CD4-positive, alpha-beta T cell (primary cell): ENCODE measurements around the gene ANKRD44. TPM values are rescaled to one million over a fixed set of nuclear protein-coding genes. Genes with fewer than 3 reads are reported as not detected.

Experiments used
- ATAC-seq: fragments of 200-7000 bp; cut with Tn5 transposase; one replicate; pipeline ENCODE4 v1.10.0; 2022; ENCODE audit warnings: mild to moderate bottlenecking; ENCODE audit not compliant: poor library complexity
- CTCF ChIA-PET: fragments of 350-600 bp; sonication (Branson Sonifier 250); formaldehyde crosslinking; loops from one replicate; lab custom pipeline; 2021; ENCODE audit warnings: antibody characterized with exemption, inconsistent platforms; lab: Charles Lee
- POLR2A ChIA-PET: fragments of 350-600 bp; sonication (Branson Sonifier 250); formaldehyde crosslinking; loops from one replicate; lab custom pipeline; 2021; ENCODE audit warnings: antibody characterized with exemption, inconsistent platforms; lab: Charles Lee
- DNase-seq, 14 experiments: peaks; one replicate each; pipeline ENCODE4 v3.0.0-alpha.2; 2013 to 2020; ENCODE audit warnings: mixed read lengths in 2 of 14
- H3K27ac ChIP-seq, 2 donors: one replicate each; pipeline versions ENCODE4 v1.5.1 to v1.7.0; 2013; ENCODE audit warnings: low read length in 2 of 2, low read depth in 1 of 2, mild to moderate bottlenecking in 1 of 2
- H3K27me3 ChIP-seq, 2 experiments: 1 replicate in 1 of 2; 2 replicates in 1 of 2; pipeline versions ENCODE4 v1.6.1 to v1.7.0; 2013; ENCODE audit warnings: low read length in 2 of 2, control low read depth in 1 of 2, mild to moderate bottlenecking in 1 of 2, moderate library complexity in 1 of 2; ENCODE audit not compliant: insufficient read depth in 2 of 2, control insufficient read depth in 1 of 2
- H3K36me3 ChIP-seq: one replicate; pipeline ENCODE4 v1.6.1; 2013; ENCODE audit warnings: low read length, control low read depth; ENCODE audit not compliant: insufficient read depth
- H3K4me1 ChIP-seq: one replicate; pipeline ENCODE4 v1.6.1; 2013; ENCODE audit warnings: low read length, control low read depth; ENCODE audit not compliant: insufficient read depth
- H3K4me3 ChIP-seq: one replicate; pipeline ENCODE4 v1.5.1; 2013; ENCODE audit warnings: mild to moderate bottlenecking, low read length, moderate library complexity
- H3K9me3 ChIP-seq, 2 experiments: 1 replicate in 1 of 2; 2 replicates in 1 of 2; pipeline versions ENCODE4 v1.6.1 to v1.7.0; 2013; ENCODE audit warnings: low read length in 2 of 2, mild to moderate bottlenecking in 2 of 2, control low read depth in 1 of 2, moderate library complexity in 1 of 2; ENCODE audit not compliant: control insufficient read depth in 1 of 2, insufficient read depth in 1 of 2
- H3K27ac Mint-ChIP-seq: one replicate; pipeline ENCODE4 v1.8.0; 2020; ENCODE audit warnings: mixed read lengths
- H3K27me3 Mint-ChIP-seq: one replicate; pipeline ENCODE4 v1.8.0; 2021; ENCODE audit warnings: mixed read lengths
- H3K36me3 Mint-ChIP-seq: one replicate; pipeline ENCODE4 v1.8.0; 2021; ENCODE audit warnings: low read depth, mixed read lengths
- H3K4me1 Mint-ChIP-seq: one replicate; pipeline ENCODE4 v1.8.0; 2021; ENCODE audit warnings: low read depth, mixed read lengths
- H3K4me3 Mint-ChIP-seq: one replicate; pipeline ENCODE4 v1.8.0; 2020; ENCODE audit warnings: mild to moderate bottlenecking, mixed read lengths
- H3K9me3 Mint-ChIP-seq: one replicate; pipeline ENCODE4 v1.8.0; 2020; ENCODE audit warnings: mixed read lengths
- intact Hi-C, 2 experiments: fragments of 100-400 bp; cut with DNase I in 1 of 2; cut with micrococcal nuclease in 1 of 2; formaldehyde crosslinking; loops; one replicate each; pipeline versions ENCODE4 v1.15.1 to v1.9.0; 2023 to 2025; cut with DNase I, micrococcal nuclease
- total RNA-seq, 174 experiments: library from RNA in 2 of 174; stranded (reverse) in 2 of 174; gene quantifications; one replicate each; pipeline ENCODE4 v1.2.3 and lab custom pipeline; 2021 to 2026
- TF ChIP-seq, protein P1 (sequence below): fragments of 200-600 bp; IDR thresholded peaks from one replicate; pipeline ENCODE4 v1.8.0; 2022; ENCODE audit warnings: antibody characterized with exemption, mild to moderate bottlenecking

The ANKRD44 gene
- total RNA-seq, 2 experiments from 2014 or later, result 170 to 186 TPM

DNA sequence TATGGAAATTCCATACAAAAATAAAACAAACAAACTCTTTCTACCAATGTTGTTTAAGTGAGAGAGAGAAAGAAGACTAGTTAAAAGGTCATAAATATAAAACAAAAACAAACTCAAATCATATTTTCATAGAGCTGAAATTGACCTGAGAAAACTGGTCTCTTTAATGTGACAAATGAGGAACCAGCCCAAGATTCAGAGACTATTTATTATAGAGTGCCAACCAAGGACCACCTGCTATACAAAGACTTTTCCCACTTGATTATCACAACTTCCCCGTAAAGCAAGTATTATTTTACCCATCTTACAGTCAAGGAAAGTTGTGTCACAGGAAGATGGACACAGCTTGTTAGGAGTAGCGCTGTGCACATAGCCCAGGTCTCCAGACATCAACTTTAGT lies 13.3 kb downstream of the ANKRD44 start:
- intact Hi-C loops, result loop anchor here in 1 of 2 experiments (1.0 kb wide), 1 partner anchor 12 kb away; no protein-coding TSS in a partner anchor
- ATAC-seq (no peak), DNase-seq (no peak)
- peaks cover 67% of the 10 kb centered on the region for H3K4me1 ChIP-seq
- no peaks in the 10 kb centered on the region for H3K9me3 ChIP-seq
- H3K27me3 Mint-ChIP-seq, result no peaks in the 10 kb centered on the region
- H3K27ac Mint-ChIP-seq, result peak overlapping the region; percentile 95
- CTCF ChIA-PET, result interaction anchor here (1.0 to 5.7 kb wide), 6 partner anchors 8 to 106 kb away, joined by 3 to 23 read pairs (median 4); no protein-coding TSS in a partner anchor
- TF ChIP-seq, protein P1, sequence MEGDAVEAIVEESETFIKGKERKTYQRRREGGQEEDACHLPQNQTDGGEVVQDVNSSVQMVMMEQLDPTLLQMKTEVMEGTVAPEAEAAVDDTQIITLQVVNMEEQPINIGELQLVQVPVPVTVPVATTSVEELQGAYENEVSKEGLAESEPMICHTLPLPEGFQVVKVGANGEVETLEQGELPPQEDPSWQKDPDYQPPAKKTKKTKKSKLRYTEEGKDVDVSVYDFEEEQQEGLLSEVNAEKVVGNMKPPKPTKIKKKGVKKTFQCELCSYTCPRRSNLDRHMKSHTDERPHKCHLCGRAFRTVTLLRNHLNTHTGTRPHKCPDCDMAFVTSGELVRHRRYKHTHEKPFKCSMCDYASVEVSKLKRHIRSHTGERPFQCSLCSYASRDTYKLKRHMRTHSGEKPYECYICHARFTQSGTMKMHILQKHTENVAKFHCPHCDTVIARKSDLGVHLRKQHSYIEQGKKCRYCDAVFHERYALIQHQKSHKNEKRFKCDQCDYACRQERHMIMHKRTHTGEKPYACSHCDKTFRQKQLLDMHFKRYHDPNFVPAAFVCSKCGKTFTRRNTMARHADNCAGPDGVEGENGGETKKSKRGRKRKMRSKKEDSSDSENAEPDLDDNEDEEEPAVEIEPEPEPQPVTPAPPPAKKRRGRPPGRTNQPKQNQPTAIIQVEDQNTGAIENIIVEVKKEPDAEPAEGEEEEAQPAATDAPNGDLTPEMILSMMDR, result no peak
- peaks cover 92% of the 10 kb centered on the region for H3K36me3 Mint-ChIP-seq
- H3K4me3 ChIP-seq, result peak overlapping the region; percentile 12
- H3K36me3 ChIP-seq, result peaks cover 30% of the 10 kb centered on the region
- peaks cover 98% of the 10 kb centered on the region for H3K4me1 Mint-ChIP-seq
- peak overlapping the region; percentile 85 for H3K4me3 Mint-ChIP-seq
- H3K27ac ChIP-seq, result peak overlapping the region; percentile 73 to 78
- no peaks in the 10 kb centered on the region for H3K27me3 ChIP-seq
- peaks cover 10% of the 10 kb centered on the region for H3K9me3 Mint-ChIP-seq
- POLR2A ChIA-PET, result interaction anchor here (0.5 to 20.5 kb wide), 8 partner anchors 10 to 769 kb away, joined by 3 to 754 read pairs (median 6); partner anchors contain the start of gene ANKRD44

DNA sequence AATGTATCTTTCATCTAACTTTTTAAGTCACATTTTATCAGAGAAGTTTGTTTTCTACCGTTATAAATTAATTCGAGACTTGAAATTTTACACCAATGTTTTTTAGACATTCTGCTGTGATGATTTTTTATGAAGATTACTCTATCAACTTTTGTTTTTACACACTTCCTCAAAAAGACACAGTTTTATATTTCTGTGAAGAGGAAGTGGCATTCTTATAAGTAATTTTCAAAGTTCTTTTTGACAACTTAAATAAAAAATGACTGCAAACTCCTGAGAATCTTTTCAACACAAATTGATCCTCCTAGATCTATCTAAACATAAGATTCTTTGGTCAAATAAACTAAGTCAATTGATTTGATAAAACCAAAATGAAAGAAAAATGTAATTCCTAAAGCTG lies 13.7 kb downstream of the ANKRD44 start:
- Histone ChIP-seq H3K36me3 (peaks cover 26% of the 10 kb centered on the region), H3K4me3 (peak overlapping the region; percentile 12), H3K9me3 (no peaks in the 10 kb centered on the region), H3K4me1 (peaks cover 65% of the 10 kb centered on the region), H3K27ac (peak overlapping the region; percentile 73 to 78), H3K27me3 (no peaks in the 10 kb centered on the region)
- peak overlapping the region; percentile 95 for H3K27ac Mint-ChIP-seq
- POLR2A ChIA-PET, result interaction anchor here (0.5 to 20.5 kb wide), 6 partner anchors 10 to 770 kb away, joined by 3 to 754 read pairs (median 20); partner anchors contain the start of gene ANKRD44
- TF ChIP-seq, protein P1, result no peak
- peaks cover 10% of the 10 kb centered on the region for H3K9me3 Mint-ChIP-seq
- intact Hi-C loops, result loop anchor here in 1 of 2 experiments (1.0 kb wide), 1 partner anchor 12 kb away; no protein-coding TSS in a partner anchor
- peak overlapping the region; percentile 85 for H3K4me3 Mint-ChIP-seq
- H3K4me1 Mint-ChIP-seq, result peaks cover 98% of the 10 kb centered on the region
- ATAC-seq (no peak), DNase-seq (peak in 1 of 14 experiments; percentile 64)
- CTCF ChIA-PET, result interaction anchor here (1.1 to 5.7 kb wide), 6 partner anchors 9 to 105 kb away, joined by 3 to 23 read pairs (median 4); no protein-coding TSS in a partner anchor
- peaks cover 92% of the 10 kb centered on the region for H3K36me3 Mint-ChIP-seq
- H3K27me3 Mint-ChIP-seq, result no peaks in the 10 kb centered on the region

DNA sequence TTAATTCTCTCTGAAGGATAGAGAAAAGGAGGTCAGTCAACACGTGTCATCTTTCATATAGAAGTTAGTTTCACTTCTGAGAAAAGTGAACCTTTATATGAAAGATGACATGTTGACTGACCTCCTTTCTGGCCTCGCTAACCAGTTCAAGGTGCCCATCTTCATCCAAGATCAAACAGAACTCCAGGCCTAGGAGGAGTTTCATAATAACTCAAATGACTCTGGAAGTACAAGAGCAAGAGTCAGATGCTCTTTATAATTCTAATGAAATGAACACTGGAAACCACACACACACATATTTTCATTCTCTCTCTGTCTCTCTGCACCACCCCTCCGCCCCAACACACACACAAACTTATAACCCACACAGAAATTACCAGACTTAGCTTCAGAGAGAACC lies 16.3 kb downstream of the ANKRD44 start:
- intact Hi-C loops, result loop anchor here (2.0 to 5.0 kb wide), 3 partner anchors 15 to 37 kb away; no protein-coding TSS in a partner anchor
- Mint-ChIP-seq H3K27ac (peak overlapping the region; percentile 95), H3K27me3 (no peaks in the 10 kb centered on the region), H3K36me3 (peaks cover 83% of the 10 kb centered on the region), H3K4me1 (peaks cover 93% of the 10 kb centered on the region), H3K4me3 (peak overlapping the region; percentile 64), H3K9me3 (peaks cover 7% of the 10 kb centered on the region)
- Histone ChIP-seq H3K27ac (peak overlapping the region; percentile 70 to 78), H3K27me3 (no peaks in the 10 kb centered on the region), H3K9me3 (no peaks in the 10 kb centered on the region), H3K4me3 (peak overlapping the region; percentile 28), H3K4me1 (peaks cover 63% of the 10 kb centered on the region), H3K36me3 (peaks cover 10% of the 10 kb centered on the region)
- TF ChIP-seq, protein P1, result no peak
- ChIA-PET POLR2A (interaction anchor here (0.7 to 20.5 kb wide), 12 partner anchors 7 to 86 kb away, joined by 3 to 754 read pairs (median 6); partner anchors contain the start of gene ANKRD44), CTCF (interaction anchor here (1.5 to 5.7 kb wide), 3 partner anchors 11 to 54 kb away, joined by 4 to 23 read pairs (median 6); no protein-coding TSS in a partner anchor)
- ATAC-seq (peak; percentile 40), DNase-seq (peak in 4 of 14 experiments; percentile 28 to 76 (median 59))
